Activated T-helper 17 cell treated with anti-CD3 and anti-CD28 coated beads, Interleukin-2, amount 50 U/mL, for 72 hours (primary cell): ENCODE results near the gene TUBB1. TPM values are rescaled to one million over a fixed set of nuclear protein-coding genes. Genes with fewer than 3 reads are reported as not detected.

Experiments used
- ATAC-seq: fragments of 150-1000 bp; cut with Tn5 transposase; replicated peaks from 2 replicates; pipeline ENCODE4 v1.10.0; 2021; ENCODE audit warnings: mild to moderate bottlenecking, moderate library complexity
- H3K27ac Mint-ChIP-seq: one replicate; pipeline ENCODE4 v1.8.0; 2022; ENCODE audit warnings: mixed read lengths
- H3K27me3 Mint-ChIP-seq: one replicate; pipeline ENCODE4 v1.8.0; 2022; ENCODE audit warnings: mixed read lengths
- H3K36me3 Mint-ChIP-seq: one replicate; pipeline ENCODE4 v1.8.0; 2022; ENCODE audit warnings: low read depth, mild to moderate bottlenecking, mixed read lengths
- H3K4me1 Mint-ChIP-seq: one replicate; pipeline ENCODE4 v1.8.0; 2022; ENCODE audit warnings: mixed read lengths
- H3K4me3 Mint-ChIP-seq: one replicate; pipeline ENCODE4 v1.8.0; 2022; ENCODE audit warnings: mild to moderate bottlenecking, mixed read lengths
- H3K9me3 Mint-ChIP-seq: one replicate; pipeline ENCODE4 v1.8.0; 2022; ENCODE audit warnings: mixed read lengths
- total RNA-seq, 2 donors: library from RNA; stranded (reverse); gene quantifications; one replicate each; pipeline ENCODE4 v1.2.3, GENCODE V29; 2022

TUBB1 gene
- total RNA-seq, 2 donors from 2014 or later, result 0.08 to 0.13 TPM

DNA sequence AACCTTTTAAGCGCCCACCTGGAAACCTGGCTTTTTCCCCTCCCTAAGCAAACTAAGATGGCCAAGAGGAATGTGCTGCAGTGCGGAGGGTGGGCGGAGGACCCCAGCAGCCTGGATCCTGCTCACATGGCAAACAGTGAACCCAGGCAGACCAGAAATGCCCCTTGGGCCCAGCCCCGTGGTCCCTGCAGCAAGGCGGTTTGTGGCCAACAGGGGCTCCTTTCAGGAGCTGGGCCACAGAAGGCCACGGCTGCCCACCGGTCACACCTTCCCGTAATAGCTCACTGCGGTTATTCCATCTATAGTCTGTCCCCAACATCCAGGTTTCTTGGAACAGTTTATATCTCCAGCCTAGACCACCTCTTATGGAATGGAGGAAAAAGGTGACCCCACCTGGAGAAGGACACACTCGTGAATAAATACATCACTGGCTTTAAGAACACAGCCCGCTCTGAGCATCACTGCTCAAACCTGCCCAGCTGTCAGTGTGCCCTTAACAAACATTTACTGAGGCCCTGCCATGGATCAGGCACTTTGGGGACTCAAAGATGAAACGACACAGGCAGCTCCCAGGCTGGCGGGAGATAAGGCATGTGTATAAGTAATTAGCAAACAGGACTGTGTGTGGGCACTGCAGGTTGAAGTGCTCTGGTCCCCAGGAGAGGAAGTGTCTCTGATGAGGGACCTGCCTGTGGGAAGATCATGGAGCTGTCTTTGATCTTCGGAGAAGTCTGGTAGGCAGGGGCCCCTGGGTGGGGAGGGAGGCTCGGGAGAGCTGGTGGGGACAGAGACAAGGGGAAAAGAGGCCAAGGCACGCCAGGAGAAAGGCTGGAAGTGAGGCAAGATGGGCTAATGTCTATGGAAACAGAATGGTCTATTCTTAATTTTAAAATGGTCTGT, 3.2 kb upstream of the TUBB1 start:
- Mint-ChIP-seq H3K9me3 (no peaks in the 10 kb centered on the region), H3K4me1 (peaks cover 42% of the 10 kb centered on the region), H3K36me3 (no peaks in the 10 kb centered on the region), H3K4me3 (peak overlapping the region; percentile 48), H3K27me3 (no peaks in the 10 kb centered on the region), H3K27ac (peak overlapping the region; percentile 64)
- ATAC-seq, result no peak

DNA sequence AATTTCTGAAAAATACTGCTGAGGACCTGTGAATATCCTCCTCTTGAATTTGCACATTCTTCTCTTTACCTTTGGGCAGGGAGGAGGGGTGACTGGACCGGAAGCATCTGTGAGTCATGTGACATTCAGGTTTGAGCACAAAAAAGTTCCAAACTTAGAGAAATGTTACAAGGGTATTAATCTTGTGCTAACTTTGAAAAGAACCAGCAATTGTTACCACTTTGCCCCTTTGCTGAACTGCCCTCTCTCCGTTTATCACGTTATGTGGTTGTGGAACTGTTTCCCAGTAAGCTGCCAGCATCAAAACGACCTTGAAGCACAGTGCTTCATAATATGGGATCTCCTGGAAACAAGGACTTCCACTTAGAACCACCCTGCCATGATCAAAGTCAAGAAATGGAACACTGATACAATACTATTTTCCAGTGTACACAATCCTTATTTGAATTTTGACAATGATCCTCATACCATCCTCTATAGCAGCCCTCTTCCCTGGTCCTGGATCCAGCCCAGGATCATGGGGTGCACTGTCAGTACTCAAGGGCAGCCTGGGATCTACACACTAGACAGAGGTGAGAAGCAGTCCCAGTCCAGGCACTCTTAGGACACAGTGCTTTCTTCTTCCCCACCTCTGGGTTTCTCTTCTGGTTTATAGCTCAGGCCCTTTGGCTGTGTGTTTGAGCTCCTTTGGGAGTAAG, 2.3 kb upstream of the TUBB1 start:
- Mint-ChIP-seq H3K27me3 (no peaks in the 10 kb centered on the region), H3K36me3 (peaks cover 3% of the 10 kb centered on the region), H3K4me1 (peaks cover 39% of the 10 kb centered on the region), H3K9me3 (no peaks in the 10 kb centered on the region), H3K27ac (peak overlapping the region; percentile 64), H3K4me3 (peak overlapping the region; percentile 48)
- ATAC-seq, result peak; percentile 61

DNA sequence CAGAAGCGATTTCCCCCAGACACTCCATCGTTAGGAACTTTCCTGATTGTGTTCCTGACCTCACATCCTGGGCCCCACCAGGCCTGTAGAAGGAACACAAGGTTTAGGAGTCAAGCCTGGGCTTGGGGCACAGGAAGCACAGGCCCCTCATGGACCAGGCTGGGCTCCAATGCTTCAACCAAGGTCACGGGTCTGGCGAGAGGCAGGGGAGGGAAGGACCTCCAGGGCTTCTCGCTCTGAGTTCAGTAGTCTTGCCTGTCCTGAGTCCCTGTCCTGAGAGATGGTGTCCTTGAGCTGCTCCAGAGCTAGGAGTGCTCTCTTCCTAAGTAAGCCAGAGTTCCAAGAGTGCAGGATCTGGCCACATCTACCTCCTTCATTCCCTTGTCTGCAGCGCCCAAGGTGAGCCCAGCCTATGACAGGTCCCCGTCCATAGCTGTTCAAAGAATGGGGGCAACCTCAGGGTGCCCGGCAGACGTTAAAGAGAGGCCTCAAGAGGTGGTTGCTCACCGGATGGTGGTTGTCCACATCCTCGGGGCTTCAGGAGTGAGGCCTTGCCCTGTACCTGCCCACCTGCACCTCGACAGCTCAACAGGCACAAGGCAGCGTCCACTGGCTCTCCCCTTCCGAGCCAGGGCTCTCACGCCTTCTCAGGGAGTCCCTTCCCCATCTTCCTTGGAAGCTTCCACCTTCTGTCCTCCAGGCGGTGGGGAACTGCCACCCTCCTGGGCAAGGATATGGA, 1.6 kb upstream of the TUBB1 start:
- Mint-ChIP-seq H3K27ac (peak overlapping the region; percentile 64), H3K4me1 (peaks cover 39% of the 10 kb centered on the region), H3K4me3 (peak overlapping the region; percentile 48), H3K36me3 (peaks cover 10% of the 10 kb centered on the region), H3K9me3 (no peaks in the 10 kb centered on the region), H3K27me3 (no peaks in the 10 kb centered on the region)
- ATAC-seq, result no peak

DNA sequence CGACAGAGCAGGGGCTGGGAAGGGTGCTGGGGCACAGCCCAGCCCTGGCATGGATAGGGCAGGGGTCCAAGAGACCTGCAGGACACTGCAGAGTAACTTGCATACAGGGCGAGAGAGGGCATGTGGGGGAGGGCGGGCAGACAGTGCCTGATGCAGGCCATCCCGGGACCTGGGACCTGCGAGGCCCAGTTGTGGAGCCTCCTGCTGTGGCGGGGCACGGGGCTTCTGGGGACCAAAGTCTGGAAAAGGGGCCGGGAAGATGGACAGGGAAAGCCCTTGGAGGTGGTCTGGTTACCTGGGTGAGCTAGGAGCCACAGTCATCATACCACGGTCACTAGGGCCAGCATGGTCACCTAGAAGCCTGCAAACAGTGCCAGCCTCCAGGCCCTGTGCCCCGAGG, 412 bp upstream of the TUBB1 start:
- peaks cover 30% of the 10 kb centered on the region for H3K4me1 Mint-ChIP-seq
- no peak for ATAC-seq
- no peaks in the 10 kb centered on the region for H3K9me3 Mint-ChIP-seq
- H3K27ac Mint-ChIP-seq, result no peak overlapping the region
- peaks cover 21% of the 10 kb centered on the region for H3K36me3 Mint-ChIP-seq
- no peak overlapping the region for H3K4me3 Mint-ChIP-seq
- H3K27me3 Mint-ChIP-seq, result no peaks in the 10 kb centered on the region

DNA sequence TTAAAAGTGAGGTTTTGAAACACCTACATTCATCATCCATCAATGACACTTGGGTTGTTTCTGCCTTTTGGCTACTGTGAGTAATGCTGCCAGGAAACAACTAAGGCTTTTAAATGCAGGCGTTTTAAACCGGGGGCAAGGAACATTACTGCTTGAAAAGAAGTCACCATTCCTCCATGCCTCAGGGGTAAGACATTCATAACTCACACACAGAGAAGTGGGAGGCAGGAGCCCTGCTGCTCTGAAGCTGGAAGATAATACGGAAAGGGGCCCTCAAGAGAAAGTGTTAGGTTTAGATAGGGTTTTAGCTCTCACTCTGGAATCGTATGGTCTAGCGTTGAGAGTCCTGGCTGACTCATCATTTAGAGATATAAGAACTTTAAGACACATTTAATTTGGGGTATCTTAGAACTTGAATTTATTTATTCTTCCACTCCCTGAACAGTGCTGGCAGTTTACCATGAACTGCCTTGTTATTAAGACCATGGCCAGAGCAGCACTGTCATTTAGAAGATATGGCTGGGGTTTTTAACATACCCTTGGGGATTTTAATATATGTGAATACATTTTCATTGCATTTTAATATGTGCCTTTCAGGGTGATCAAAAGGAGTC, 1.8 kb downstream of the TUBB1 start:
- ATAC-seq, result no peak
- Mint-ChIP-seq H3K27ac (peak overlapping the region; percentile 12), H3K4me1 (peaks cover 30% of the 10 kb centered on the region)

DNA sequence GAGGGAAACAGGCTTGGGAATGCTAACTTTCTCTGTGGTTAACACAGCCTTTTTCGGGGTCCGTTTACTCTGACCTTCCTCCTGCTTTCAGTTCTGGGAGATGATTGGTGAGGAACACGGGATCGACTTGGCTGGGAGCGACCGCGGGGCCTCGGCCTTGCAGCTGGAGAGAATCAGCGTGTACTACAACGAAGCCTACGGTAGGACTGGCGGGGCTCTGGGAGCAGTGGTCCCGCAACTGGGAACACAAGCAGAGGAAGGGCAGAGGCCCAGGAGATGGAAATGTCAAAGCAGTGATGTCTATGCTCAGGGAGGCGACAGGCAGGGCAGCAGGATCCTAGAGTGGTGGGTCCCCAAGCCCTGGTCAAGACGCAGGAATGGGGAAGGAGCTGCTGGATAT, 3.5 kb downstream of the TUBB1 start:
- H3K36me3 Mint-ChIP-seq, result peaks cover 61% of the 10 kb centered on the region
- no peak for ATAC-seq
- no peaks in the 10 kb centered on the region for H3K27me3 Mint-ChIP-seq
- no peak overlapping the region for H3K4me3 Mint-ChIP-seq
- peak overlapping the region; percentile 45 for H3K27ac Mint-ChIP-seq
- peaks cover 30% of the 10 kb centered on the region for H3K4me1 Mint-ChIP-seq
- no peaks in the 10 kb centered on the region for H3K9me3 Mint-ChIP-seq

More for the DNA sequence above, 1.8 kb downstream of the TUBB1 start:
- H3K9me3 Mint-ChIP-seq, result no peaks in the 10 kb centered on the region
- H3K4me3 Mint-ChIP-seq, result no peak overlapping the region
- no peaks in the 10 kb centered on the region for H3K27me3 Mint-ChIP-seq
- peaks cover 44% of the 10 kb centered on the region for H3K36me3 Mint-ChIP-seq

DNA sequence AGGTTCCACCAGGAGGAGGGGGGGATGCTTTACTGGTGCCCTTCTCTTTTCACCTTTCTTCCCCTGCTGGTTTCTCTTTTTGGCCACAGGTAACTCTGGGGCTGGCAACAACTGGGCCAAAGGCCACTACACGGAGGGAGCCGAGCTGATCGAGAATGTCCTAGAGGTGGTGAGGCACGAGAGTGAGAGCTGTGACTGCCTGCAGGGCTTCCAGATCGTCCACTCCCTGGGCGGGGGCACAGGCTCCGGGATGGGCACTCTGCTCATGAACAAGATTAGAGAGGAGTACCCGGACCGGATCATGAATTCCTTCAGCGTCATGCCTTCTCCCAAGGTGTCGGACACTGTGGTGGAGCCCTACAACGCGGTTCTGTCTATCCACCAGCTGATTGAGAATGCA, 4.4 kb downstream of the TUBB1 start:
- H3K36me3 Mint-ChIP-seq, result peaks cover 69% of the 10 kb centered on the region
- ATAC-seq, result no peak
- H3K4me1 Mint-ChIP-seq, result peaks cover 36% of the 10 kb centered on the region
- H3K27ac Mint-ChIP-seq, result no peak overlapping the region
- H3K27me3 Mint-ChIP-seq, result no peaks in the 10 kb centered on the region
- no peaks in the 10 kb centered on the region for H3K9me3 Mint-ChIP-seq
- H3K4me3 Mint-ChIP-seq, result no peak overlapping the region

DNA sequence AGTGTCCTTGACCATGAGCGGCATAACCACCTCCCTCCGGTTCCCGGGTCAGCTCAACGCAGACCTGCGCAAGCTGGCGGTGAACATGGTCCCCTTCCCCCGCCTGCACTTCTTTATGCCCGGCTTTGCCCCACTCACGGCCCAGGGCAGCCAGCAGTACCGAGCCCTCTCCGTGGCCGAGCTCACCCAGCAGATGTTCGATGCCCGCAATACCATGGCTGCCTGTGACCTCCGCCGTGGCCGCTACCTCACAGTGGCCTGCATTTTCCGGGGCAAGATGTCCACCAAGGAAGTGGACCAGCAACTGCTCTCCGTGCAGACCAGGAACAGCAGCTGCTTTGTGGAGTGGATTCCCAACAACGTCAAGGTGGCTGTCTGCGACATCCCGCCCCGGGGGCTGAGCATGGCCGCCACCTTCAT, 4.9 kb downstream of the TUBB1 start:
- Mint-ChIP-seq H3K4me1 (peaks cover 41% of the 10 kb centered on the region), H3K9me3 (no peaks in the 10 kb centered on the region), H3K27ac (no peak overlapping the region), H3K27me3 (no peaks in the 10 kb centered on the region), H3K36me3 (peaks cover 74% of the 10 kb centered on the region), H3K4me3 (no peak overlapping the region)
- ATAC-seq, result no peak

DNA sequence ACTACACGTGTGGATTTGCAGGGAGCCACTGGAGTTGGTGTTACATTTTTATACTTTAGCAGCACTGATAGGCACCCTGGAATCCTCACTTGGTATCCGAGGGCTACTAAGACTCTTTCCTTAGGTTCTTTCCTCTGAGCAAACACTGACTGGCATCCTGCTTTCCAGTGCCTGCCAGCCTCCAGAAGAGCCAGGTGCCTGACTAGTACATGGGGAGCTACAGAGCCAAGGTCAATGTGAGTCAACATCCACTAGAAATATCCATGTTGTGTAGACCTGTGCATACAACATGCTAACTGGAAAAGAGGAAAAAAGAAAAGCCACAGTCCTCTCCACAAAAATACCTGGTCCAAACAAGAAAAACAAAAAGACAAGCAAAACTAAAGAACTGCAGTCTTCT, 5.9 kb downstream of the TUBB1 start:
- no peak overlapping the region for H3K27ac Mint-ChIP-seq
- peaks cover 84% of the 10 kb centered on the region for H3K36me3 Mint-ChIP-seq
- no peak overlapping the region for H3K4me3 Mint-ChIP-seq
- H3K27me3 Mint-ChIP-seq, result no peaks in the 10 kb centered on the region
- ATAC-seq, result no peak
- H3K9me3 Mint-ChIP-seq, result no peaks in the 10 kb centered on the region
- peaks cover 49% of the 10 kb centered on the region for H3K4me1 Mint-ChIP-seq

DNA sequence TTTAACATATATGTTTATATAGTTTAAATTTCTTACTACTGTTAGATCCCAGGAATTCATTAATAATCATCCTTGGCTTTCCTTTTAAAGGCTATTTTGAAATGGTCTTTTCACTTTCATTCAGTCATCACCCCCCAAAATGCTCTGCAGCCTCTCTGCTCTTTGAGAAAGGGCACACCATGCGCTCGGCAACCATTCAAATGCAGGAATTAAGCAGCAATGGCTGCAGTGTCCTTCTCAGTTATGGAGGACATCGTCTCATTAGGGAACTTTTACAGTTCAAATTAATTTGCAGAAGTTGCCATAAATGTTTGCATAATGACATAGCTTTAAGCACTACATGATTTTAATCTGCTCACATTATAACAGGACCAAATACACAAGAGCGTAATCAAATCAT, 6.3 kb downstream of the TUBB1 start:
- H3K4me1 Mint-ChIP-seq, result peaks cover 52% of the 10 kb centered on the region
- H3K27ac Mint-ChIP-seq, result no peak overlapping the region
- no peaks in the 10 kb centered on the region for H3K9me3 Mint-ChIP-seq
- no peak overlapping the region for H3K4me3 Mint-ChIP-seq
- peaks cover 88% of the 10 kb centered on the region for H3K36me3 Mint-ChIP-seq
- H3K27me3 Mint-ChIP-seq, result no peaks in the 10 kb centered on the region
- no peak for ATAC-seq

DNA sequence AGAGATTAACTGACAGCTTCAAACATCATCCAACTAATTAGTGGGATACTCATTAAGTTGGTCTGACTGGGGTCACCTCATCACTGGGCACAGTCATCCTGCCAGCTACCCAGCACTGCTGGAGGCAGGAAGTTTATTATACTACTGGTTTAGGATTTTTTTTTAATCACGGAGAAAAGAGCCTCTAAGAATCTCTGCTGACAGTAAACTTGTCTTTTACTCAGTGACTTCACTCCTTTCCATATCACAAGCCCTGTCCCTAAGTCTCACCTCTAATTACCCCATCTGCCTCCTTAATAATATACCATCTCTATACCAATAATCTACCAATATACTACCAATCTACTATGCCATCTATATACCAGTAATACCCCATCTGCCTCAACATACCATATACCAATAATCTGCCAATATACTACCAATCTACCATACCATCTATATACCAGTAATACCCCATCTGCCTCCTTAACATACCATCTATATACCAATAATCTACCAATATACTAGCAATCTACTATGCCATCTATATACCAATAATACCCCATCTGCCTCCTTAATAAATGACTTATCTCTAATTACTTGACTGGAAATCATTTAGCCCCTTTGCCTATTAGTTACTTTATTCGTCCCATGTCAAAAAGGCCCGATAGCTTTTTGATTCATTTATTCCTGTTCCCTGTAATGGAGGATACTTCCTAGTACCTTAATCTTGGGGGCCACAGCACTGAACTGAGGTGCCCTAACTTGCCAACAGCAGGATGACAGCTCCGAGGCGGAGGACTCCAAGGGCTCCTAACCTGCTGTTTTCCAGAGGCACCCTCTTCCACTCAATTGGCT, 7.9 kb downstream of the TUBB1 start:
- Mint-ChIP-seq H3K4me3 (peak overlapping the region; percentile 90), H3K27ac (peak overlapping the region; percentile 8), H3K4me1 (peaks cover 45% of the 10 kb centered on the region), H3K9me3 (no peaks in the 10 kb centered on the region), H3K27me3 (no peaks in the 10 kb centered on the region), H3K36me3 (peaks cover 100% of the 10 kb centered on the region)
- no peak for ATAC-seq

DNA sequence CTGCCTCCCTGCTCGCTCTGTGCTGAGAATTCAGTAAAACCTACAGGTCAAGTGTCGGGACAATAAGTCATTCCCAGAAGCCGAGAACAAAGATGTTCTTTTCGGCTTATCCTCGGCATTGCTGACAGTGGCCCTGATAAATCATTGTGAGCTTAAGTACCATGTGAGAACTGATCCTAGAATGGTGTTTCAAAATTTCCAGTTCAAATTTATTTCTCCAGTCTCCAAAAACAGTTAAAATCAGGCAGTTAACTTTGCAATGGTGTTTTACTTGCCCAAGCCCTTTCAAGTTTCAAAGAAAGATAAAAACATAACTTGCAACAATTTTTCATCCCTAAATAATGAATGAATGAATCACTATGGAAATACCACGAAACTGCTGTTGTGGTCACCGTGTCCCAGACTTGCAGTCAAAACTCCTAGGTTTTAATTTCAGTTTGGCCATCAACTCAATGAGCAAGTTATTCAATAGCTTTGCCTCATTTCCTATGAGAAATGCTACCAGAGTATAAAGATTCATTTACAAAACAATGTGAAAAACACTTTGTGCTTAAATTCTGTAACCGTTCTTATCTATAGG, 8.6 kb downstream of the TUBB1 start:
- peaks cover 98% of the 10 kb centered on the region for H3K36me3 Mint-ChIP-seq
- ATAC-seq, result no peak
- H3K4me3 Mint-ChIP-seq, result peak overlapping the region; percentile 90
- H3K27me3 Mint-ChIP-seq, result no peaks in the 10 kb centered on the region
- peak overlapping the region; percentile 8 for H3K27ac Mint-ChIP-seq
- peaks cover 48% of the 10 kb centered on the region for H3K4me1 Mint-ChIP-seq
- H3K9me3 Mint-ChIP-seq, result no peaks in the 10 kb centered on the region

DNA sequence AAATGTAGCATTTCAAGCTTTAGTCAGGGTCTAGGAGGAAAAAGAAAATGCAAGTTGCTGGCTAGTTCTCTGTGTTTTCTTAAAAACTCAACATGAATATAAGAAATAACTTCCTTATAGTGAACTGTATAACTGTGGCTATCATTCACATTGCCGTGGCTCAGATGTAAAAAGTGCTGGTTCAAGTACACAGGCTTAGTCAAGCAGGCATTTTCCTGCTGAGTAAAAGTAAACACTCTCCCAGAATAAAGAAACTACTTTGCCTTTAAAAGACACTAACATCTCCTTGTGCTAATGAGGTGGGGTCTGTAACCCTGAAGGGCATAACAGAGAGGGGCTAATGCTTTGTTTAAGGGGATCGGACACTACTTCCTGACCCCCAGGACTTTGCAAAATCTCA, 9.6 kb downstream of the TUBB1 start:
- Mint-ChIP-seq H3K36me3 (peaks cover 93% of the 10 kb centered on the region), H3K4me3 (peak overlapping the region; percentile 90), H3K9me3 (no peaks in the 10 kb centered on the region), H3K27me3 (no peaks in the 10 kb centered on the region), H3K27ac (peak overlapping the region; percentile 52), H3K4me1 (peaks cover 48% of the 10 kb centered on the region)
- no peak for ATAC-seq
